SH-SY5Y (cell line): ENCODE measurements around the gene MLH3.

ENCODE experiments used
- GATA2 ChIP-seq: IDR thresholded peaks from 2 replicates; pipeline ENCODE4 v1.6.1; 2011; ENCODE audit warnings: mild to moderate bottlenecking, low read depth, low read length
- GATA3 ChIP-seq: IDR thresholded peaks from 2 replicates; pipeline ENCODE4 v1.6.1; 2011; ENCODE audit warnings: low read depth, mild to moderate bottlenecking, low read length, moderate library complexity

DNA sequence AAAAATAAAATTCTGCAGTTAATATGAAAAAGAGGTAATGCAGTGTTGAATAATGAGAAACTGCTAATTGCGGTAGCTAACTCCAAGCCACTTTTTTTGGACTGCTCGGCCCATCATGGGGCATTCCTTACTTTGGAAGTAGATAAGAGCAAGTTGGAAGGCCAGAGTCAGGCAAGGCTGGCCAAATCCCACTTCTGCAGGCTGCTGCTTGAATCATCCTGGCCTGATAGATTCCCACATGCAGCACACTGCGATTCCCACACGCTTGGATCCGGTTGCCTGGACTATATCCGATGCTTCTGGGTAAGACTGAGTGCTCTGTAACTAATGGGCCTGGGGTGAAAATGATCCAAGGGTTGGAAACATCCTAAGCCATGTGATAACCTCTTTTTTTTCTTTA, 38.0 kb downstream of the MLH3 start:
- TF ChIP-seq GATA2 (no peak), GATA3 (no peak)
